ENCODE results near the gene DNAJB13.
"Not testable (repeated sequence)": the region's sequence is repeated elsewhere in the genome, so short reads cannot be mapped to it uniquely, and the experiment has no call there.

The DNAJB13 gene, protein sequence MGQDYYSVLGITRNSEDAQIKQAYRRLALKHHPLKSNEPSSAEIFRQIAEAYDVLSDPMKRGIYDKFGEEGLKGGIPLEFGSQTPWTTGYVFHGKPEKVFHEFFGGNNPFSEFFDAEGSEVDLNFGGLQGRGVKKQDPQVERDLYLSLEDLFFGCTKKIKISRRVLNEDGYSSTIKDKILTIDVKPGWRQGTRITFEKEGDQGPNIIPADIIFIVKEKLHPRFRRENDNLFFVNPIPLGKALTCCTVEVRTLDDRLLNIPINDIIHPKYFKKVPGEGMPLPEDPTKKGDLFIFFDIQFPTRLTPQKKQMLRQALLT

DNA sequence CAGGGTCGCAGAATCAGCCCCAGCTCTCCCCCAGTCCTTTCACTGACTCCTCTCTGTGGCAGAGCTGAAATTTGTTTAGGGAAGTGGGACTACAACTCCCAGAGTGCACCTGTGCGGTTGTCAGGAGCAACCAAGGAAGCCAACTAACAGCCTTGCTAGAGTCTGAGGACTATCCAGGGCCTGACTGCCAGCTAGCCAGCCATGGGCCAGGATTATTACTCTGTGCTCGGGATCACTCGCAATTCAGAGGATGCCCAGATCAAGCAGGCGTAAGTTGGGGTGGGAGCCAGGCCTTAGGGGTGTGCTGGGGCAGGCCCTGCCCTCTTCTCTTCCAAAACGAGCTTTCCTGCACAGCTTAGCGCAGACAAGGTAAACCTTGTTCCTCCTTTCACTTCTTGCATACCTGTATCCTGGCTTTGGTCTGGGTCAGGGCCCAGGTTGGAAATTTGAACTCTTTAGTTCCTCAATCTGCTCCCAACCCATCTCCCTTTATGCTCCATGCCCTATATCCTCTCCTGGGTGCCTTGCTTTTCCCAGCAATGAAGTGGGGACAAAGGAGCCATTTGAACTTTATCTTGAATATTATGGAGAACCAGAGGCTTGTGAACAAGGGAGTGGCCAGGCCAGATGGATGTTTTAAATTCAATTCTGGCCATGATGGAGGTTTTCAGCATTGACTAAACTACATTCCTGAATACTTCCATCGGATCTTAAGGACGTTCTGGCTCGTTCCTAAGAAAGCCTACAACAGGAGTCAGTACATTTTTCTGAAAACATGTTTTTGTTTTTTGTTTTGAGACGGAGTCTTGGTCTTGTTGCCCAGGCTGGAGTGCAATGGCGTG, at the start of gene DNAJB13:
TSS of gene DNAJB13 (plus strand) at position 158 of the 842 bp plus-strand sequence. CDS start at position 202, 44 bp downstream.
- DNase-seq (ENCODE audit: low read depth) = no peak

DNA sequence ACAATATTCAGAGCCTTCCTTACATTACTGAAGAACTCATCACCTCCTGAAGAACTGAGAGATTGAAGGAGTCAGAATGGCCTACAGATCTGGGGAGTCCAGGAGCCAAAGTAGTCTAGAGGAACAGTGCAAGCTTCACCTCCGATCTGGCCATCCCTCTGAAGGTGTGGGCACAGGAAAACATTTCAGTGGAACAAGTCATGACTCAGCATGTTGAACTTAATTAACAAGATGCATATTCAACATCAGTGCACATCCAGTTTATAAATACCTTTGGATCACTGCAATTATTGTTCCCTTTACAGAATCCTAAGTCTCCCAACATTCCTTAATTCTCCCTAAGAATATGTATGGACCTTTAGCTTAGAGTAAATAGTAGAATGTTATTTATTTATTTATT, 48.5 kb upstream of the DNAJB13 start:
- no peak for DNase-seq (ENCODE audit: low read depth)

DNA sequence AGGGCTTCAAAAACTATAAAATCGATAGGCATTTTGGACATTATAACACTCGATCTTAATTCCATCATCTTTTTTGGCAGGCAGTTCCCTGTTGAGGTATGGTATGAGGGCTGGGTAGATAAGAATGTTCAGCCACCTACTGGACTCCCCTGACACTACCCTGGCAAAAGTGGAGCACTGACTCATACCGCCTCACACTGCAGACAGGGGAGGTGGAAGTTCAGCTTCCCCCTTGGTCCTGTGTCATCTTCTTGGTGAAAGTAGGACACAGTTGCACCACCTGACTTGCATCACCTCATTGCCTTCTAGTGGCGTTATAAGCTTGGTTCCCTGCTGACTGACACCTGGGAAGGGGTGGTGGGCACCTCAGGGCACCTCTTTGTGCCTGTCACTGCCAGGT, 43.6 kb upstream of the DNAJB13 start:
- DNase-seq (ENCODE audit: low read depth) = no peak

DNA sequence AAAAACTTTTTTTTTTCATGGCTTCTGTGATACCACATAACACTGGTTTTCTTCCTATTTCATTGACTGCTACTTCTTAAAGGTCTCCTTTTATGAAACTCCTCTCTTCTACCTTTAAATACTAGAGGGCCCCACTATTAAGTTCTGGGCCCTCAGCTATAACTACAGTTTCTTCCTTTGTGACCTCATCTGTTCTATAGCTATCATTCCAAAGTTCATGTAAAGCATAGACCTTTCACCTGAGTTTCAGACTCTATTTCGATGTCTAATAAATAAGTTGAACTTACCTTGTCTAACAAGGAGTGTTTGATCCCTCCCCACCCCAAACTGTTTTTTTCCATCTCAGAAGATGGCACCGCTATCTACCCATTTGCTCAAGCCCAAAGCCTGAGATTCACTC, 38.8 kb upstream of the DNAJB13 start:
- no peak for DNase-seq (ENCODE audit: low read depth)

DNA sequence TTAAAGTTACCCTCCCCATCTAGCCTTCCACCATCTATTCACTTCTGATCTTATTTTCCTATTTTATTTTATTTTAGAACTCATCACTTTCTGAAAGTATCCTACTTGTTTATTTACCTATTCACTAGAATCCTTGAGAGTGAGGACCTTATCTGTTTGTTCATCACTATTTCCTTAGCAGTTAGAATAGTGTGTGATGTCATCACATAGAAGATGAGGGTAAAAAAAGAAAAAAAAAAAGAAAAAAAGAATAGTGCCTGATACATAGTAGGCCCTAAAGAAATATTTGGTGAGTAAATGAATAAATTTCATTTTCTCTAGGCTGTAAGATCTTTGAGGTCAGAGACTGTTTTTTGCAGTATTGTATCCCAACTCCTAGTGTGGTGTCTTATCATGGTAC, 37.4 kb upstream of the DNAJB13 start:
- DNase-seq (ENCODE audit: low read depth) = no peak

DNA sequence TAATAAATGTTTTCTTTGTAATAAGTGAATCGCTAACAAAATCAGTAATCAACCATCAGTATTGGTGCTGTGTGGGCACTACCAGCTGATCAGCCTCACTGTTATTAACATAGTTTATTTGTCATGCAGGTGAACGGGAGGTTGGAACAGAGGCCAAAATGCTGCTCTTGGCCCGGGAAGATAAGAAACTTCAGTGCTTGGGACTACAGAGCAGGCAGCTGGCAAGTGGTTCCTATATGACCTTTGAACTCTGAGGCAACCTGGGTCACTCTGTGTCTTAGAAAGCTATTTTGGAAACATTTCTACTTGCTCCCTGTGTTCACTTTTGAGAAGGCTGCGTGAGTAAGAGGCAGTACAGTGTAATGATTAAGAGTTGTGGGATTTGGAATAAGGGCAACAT, 36.5 kb upstream of the DNAJB13 start:
- no peak for DNase-seq (ENCODE audit: low read depth)

DNA sequence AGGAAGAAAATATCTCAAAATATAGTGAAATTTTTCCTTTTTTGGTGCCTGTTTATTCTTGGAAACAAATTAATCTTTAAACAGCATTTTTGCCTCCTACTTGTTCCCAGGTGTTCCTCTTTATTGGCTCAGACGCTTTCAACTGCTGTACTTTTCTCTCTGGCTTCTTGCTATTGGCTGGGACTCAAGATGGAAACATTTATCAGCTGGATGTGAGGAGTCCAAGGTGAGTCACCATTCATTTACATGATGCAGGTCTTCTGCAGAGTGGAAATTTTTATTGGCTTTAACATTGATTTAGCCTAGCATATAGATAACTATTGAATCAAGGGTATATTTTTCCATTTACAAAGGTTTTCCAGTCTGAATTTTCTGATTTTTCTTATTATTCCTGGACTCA, 34.4 kb upstream of the DNAJB13 start:
- no peak for DNase-seq (ENCODE audit: low read depth)

DNA sequence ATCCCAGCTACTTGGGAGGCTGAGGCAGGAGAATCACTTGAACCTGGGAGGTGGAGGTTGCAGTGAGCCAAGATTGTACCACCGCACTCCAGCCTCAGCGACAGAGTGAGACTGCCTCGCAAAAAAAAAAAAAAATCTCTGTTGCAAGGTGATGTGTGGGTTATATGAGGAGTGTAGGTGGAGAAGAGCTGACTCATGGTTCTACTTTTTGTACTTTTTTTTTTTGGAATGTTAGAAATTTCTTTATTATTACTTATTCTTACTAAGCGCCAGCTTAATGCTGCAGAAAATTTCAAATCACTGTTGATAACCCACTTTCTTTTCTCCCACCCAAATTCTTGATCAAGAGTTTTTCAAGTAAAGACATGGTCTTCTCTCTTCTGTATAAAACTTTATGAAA, 29.6 kb upstream of the DNAJB13 start:
- no peak for DNase-seq (ENCODE audit: low read depth)

DNA sequence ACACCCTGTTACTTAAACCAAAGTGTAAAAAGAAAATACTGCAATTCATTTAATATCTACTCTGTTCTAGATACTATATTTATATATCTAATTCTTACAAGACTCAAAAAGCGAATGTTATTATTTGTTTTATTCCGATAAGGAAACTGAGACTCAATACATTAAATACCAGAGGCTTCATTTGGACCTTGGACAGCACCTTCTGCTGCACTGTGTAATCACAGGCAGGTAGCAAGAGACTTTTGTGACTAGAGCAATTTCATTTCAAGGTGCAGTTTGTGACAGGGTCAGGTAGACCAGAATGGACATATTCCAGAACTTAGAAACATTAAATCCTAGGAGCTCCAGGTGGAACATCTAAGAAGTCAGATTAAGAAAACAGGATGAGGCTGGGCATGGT, 21.4 kb upstream of the DNAJB13 start:
- DNase-seq (ENCODE audit: low read depth) = no peak

DNA sequence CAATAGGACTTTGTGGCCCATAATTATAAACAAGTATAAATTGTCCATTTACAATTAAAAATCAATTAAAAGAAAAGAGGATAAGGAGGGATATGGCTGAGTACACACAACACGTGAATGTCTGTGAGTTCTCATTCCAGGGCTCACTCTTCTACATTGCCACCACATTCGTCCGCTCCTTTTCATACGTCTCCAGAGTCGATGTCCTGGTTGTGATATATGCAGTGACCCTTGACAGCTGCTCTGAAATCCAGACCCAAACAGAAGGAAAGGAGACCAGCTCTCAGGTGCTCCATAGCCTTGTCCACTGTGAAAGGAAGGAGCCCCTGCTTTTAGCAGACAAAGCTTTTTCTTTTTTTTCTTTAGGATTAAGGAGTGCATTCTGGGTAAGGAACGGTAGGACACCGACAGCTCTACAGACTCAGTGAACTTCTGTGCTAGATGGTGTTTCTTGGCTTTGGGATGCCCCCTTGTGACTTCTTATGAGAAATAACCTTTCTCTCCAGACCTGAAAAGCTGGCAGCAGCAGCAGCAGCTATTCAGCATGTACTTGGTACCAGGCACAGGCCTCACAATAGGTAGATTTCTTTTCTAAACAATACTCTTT, 19.7 kb upstream of the DNAJB13 start:
- no peak for DNase-seq (ENCODE audit: low read depth)

DNA sequence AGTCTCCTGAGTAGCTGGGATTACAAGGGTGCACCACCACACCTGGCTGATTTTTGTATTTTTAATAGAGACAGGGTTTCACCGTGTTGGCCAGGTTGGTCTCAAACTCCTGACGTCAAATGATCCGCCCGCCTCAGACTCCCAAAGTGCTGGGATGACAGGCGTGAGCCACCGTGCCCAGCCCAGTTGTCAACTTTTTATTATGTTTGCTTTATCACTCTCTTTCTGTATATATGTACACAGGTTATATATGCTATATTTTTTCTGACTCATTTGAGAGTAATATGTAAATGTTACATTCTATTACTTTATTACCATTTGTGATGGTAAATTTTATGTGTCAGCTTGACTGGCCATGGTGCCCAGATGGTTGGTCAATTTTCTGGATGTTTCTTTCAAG, 18.9 kb upstream of the DNAJB13 start:
- DNase-seq (ENCODE audit: low read depth) = no peak

DNA sequence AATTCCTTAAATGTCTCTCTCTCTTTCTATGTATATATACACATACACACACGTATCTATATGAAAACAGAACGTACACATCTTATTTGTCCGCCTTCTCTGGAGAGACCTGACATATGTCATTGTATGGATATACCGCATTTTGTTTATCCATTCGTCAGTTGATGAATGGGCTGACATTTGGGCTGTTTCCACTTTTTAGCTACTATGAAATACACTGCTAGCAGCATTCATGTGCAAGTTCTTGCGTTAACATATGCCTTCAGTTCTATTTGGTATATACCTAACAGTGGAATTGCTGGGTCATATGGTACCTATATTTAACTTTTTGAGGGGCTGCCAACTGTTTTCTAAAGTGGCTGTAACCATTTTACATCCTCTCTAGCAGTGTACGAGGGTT, 18.0 kb upstream of the DNAJB13 start:
- no peak for DNase-seq (ENCODE audit: low read depth)

DNA sequence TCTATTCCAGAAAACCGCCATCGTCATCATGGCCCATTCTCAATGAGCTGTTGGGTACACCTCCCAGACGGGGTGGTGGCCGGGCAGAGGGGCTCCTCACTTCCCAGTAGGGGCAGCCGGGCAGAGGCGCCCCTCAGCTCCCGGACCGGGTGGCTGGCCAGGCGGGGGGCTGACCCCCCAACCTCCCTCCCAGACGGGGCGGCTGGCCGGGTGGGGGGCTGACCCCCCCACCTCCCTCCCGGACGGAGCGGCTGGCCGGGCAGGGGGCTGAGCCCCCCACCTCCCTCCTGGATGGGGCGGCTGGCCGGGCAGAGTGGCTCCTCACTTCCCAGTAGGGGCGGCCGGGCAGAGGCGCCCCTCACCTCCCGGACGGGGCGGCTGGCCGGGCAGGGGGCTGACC, 14.8 kb upstream of the DNAJB13 start:
- not testable (repeated sequence) for DNase-seq (ENCODE audit: low read depth)

DNA sequence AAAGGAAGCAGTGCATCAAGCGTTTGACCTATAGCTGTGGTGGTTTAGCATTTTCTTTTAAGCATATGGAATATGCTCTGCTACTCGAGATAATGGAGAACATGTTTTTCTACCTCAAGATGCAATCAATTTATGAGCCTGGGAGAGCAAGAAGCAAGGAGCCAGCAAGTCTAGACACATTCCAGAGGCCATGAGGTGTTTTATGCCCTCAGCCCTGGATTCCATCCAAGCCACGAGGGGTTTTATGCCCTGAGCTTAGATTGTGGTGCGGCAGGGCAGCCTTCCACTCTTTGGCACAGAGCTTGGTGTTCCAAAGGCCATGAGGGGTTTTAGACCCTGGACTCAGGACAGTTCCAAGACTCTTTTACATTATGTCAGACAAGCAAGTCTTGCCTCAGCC, 11.7 kb upstream of the DNAJB13 start:
- DNase-seq (ENCODE audit: low read depth) = no peak

DNA sequence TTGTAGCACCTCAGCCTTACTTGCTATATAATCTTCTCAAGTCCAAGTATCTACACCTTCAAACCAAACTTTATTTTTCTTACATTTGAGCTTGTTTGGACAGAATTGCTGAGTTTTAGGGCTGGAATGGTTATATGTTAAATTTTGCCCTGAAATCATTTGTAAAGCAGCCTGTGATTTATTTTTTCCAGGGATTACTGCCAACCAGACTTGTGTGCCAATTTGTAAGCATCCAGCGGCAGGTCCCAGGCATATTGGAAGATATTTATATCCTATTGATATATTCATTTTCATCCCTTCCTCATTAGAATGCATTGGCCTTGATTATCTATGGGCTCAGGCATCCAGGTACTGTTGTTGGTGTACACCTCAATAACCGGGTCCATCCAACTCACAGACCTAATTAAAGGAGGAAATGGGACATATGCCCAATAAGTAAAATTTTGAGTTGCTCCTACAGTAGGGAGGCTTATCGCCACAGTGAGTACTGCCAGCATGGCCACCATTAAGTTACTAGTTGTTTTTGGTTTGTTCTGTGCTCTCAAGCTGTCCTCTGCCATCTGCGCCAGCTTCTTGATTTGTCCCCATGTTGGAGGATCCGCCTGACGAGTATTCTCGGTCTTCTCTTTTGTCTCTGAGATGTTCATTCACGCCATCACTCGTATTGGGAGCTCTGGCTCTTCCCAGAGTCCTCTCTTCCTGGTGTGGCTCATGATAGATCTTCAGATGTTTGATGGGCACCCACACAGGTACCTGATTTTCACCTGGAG, 9.8 kb upstream of the DNAJB13 start:
- DNase-seq (ENCODE audit: low read depth) = no peak

DNA sequence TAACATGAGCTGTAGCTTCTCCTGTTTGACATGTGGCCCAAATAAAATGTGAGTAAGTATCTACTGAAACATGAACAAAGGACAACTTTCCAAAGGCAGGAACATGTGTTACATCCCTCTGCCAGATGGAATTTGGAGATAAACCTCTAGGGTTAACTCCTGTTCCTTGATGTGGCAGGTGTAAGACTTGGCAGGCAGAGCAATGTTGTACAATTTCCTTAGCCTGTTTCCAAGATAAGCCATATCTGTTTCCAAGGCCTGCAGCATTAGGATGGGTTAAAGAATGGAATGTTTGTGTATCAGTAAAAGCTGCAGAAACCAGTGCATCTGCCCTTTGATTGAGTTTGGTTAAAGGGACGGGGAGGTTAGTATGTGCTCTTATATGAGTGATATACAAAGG, 8.8 kb upstream of the DNAJB13 start:
- DNase-seq (ENCODE audit: low read depth) = no peak

DNA sequence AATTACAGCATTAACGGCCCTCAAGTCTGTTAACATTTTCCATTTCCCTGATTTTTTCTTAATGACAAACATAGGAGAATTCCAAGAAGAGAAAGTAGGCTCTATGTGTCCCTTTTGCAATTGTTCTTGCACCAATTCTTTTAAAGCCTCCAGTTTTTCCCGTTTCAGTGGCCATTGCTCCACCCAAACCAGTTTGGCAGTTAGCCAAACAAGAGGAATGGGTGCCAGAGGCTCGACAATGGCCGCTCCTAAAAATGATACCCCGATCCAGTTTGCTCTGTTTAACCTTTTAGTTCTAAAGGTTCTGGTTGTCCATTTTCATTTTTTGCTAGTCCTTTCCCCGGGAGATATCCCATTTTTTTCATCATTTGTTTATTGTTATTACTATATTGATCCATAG, 6.7 kb upstream of the DNAJB13 start:
- no peak for DNase-seq (ENCODE audit: low read depth)

DNA sequence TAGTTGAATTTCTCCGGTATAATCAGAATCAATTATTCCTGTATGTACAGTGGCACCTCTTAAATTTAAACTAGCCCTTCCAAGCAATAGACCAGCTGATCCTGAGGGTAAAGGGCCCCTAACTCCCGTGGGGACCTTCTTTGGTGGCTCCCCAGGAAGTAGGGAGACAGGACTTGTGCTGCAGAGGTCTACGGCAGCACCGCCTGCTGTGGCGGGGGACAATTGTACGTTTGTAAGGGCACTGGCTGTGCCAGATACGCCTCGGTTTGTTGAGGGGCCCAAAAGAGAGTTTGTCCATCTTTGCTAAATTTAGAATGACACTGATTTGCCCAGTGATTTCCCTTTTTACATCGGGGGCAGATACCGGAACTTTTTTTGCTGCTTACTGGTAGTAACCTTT, 5.9 kb upstream of the DNAJB13 start:
- no peak for DNase-seq (ENCODE audit: low read depth)

DNA sequence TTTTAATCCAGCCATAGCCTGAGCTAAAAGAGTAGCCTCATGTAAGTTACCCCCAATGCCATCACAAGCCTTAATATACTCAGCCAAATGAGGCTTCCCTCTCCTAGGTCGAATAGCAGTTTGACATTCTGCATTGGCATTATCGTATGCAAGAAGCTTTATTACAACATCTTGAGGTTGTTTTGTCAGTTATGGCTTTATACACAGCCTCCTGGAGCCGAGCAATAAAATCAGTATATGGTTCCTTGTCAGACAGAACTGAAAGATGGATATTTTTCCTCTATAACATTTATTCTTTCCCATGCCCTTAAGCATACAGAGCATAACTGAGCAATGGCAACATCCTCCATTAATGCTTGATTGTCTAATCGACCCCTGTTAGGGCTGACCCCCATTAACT, 5.4 kb upstream of the DNAJB13 start:
- DNase-seq (ENCODE audit: low read depth) = no peak

DNA sequence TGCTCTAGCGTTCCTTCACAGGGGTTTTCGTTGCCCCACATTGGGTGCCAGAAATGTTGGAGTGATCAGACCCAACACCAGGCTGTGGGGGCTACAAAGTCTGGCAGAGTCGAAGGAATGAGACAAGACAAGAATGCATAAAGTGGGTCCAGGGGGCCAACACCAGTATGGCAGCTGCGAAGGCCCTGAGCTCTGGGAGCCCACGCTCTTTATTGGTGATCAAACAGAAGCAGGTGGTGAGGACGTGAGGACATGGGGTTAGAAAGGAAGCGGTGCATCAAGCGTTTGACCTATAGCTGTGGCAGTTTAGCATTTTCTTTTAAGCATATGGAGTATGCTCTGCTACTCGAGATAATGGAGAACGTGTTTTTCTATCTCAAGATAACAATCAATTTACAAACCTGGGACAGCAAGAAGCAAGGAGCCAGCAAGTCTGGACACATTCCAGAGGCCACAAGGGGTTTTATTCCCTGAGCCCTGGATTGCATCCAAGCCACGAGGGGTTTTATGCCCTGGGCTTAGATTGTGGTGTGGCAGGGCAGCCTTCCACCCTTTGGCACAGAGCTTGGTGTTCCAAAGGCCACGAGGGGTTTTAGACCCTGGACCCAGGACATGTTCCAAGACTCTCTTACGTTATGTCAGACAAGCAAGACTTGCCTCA, 3.9 kb upstream of the DNAJB13 start:
- DNase-seq (ENCODE audit: low read depth) = no peak

DNA sequence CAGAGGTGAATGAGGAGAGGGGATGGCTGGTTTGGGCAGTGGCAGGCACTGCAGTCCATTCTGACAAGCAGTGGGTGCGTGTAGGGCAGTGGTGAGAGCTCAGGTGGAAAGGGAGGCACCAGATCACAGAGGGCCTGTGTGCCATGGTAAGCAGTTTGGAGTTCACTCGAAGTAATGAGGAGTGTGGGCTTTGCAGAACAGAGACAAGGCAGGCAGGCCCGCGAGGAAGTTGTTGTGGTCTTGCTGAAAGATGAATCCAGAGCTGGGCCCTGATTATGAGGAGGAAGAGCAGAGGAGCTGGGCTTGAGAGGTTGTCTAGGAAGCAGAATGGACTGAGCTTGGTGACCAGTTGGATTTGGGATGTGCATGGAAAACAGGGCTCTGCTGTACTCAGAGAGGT, 1.6 kb upstream of the DNAJB13 start:
- DNase-seq (ENCODE audit: low read depth) = no peak

DNA sequence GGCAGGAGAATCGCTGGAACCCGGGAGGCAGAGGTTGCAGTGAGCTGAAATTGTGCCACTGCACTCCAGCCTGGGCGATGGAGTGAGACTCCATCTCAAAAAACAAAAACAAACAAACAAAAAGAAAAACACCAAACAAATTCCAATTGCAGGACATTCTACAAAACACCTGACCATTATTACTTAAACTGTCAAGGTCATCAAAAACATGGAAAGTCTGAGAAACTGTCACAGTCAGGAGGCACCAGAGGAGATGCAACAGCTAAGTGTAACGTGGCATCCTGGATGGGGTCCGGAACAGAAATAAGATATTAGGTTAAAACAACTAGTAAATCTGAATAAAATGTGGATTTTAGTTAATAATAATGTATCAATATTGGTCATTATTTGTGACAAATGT, 914 bp upstream of the DNAJB13 start:
- DNase-seq (ENCODE audit: low read depth) = no peak
